Measurements from ENCODE around the gene TK2.

The TK2 gene

GRCh38 chr16:66460703-66461102, 89.2 kb downstream of the TK2 start:
- DNase-seq = no peak

GRCh38 chr16:66459878-66460277, 90.0 kb downstream of the TK2 start:
- no peak for DNase-seq

- DNase-seq = no peak
These were observed 91.1 kb downstream of the TK2 start for GRCh38 chr16:66458853-66459252.

GRCh38 chr16:66458292-66458691, 91.6 kb downstream of the TK2 start:
- no peak for DNase-seq

Data from CD4-positive, alpha-beta T cell treated with Interleukin-17A for 4 hours (primary cell).